ENCODE measurements around the gene CHID1.

GRCh38 chr11:882596-882995, 28.0 kb downstream of the CHID1 start:
- TF ChIP-seq CTCF (IDR thresholded peaks at IDR 0.05) (no peak), POLR2AphosphoS5 (IDR thresholded peaks at IDR 0.05) (no peak), POLR2A (IDR thresholded peaks at IDR 0.05) (no peak)

Measured in stomach (tissue), 4 donors.